A549 (cell line): ENCODE results near the gene TJP3.

Experiments used
- CTCF ChIP-seq: fragments of >200 bp; sonication (Bioruptor Twin); formaldehyde crosslinking; IDR thresholded peaks from 3 replicates; pipeline ENCODE4 v1.5.1; 2016
- EP300 ChIP-seq, 2 experiments: fragments of >200 bp; sonication (Bioruptor Twin); formaldehyde crosslinking; IDR thresholded peaks; 2 replicates in 1 of 2; 3 replicates in 1 of 2; pipeline ENCODE4 v1.6.1; 2016 to 2017
- JUN ChIP-seq, 2 experiments: fragments of >200 bp; sonication (Bioruptor Twin); formaldehyde crosslinking; IDR thresholded peaks; 2 replicates in 1 of 2; 3 replicates in 1 of 2; pipeline ENCODE4 v1.6.1; 2016 to 2017
- JUNB ChIP-seq: fragments of >200 bp; sonication (Bioruptor Twin); formaldehyde crosslinking; IDR thresholded peaks from 2 replicates; pipeline ENCODE4 v1.6.1; 2016
- KDM1A ChIP-seq: fragments of 200-600 bp; sonication (generic); IDR thresholded peaks from 2 replicates; pipeline ENCODE4 v1.6.1; 2016; ENCODE audit warnings: low read depth, mild to moderate bottlenecking
- MAZ ChIP-seq: fragments of 150-350 bp; IDR thresholded peaks from 2 replicates; pipeline ENCODE4 v1.6.1; 2014; ENCODE audit warnings: antibody characterized with exemption, low read depth, low read length, borderline replicate concordance
- POLR2A ChIP-seq: IDR thresholded peaks from 2 replicates; pipeline ENCODE4 v1.6.1; 2012; ENCODE audit warnings: mild to moderate bottlenecking, low read length
- RFX5 ChIP-seq: fragments of 450-650 bp; IDR thresholded peaks from 2 replicates; pipeline ENCODE4 v1.7.1; 2014; ENCODE audit warnings: antibody characterized with exemption, mild to moderate bottlenecking, moderate library complexity
- RNF2 ChIP-seq: fragments of 200-600 bp; sonication (generic); IDR thresholded peaks from 2 replicates; pipeline ENCODE4 v1.6.1; 2016; ENCODE audit warnings: low read depth, mild to moderate bottlenecking, antibody characterized with exemption, moderate library complexity, borderline replicate concordance
- SMC3 ChIP-seq: fragments of >200 bp; sonication (Bioruptor Twin); formaldehyde crosslinking; IDR thresholded peaks from 3 replicates; pipeline ENCODE4 v1.6.1; 2018; ENCODE audit warnings: inconsistent platforms
- USF2 ChIP-seq: fragments of 450-650 bp; IDR thresholded peaks from 2 replicates; pipeline ENCODE4 v1.6.1; 2014; ENCODE audit warnings: antibody characterized with exemption
- TF ChIP-seq, protein P1 (sequence below): fragments of 200-600 bp; sonication (generic); IDR thresholded peaks from 2 replicates; pipeline ENCODE4 v1.6.1; 2016; ENCODE audit warnings: antibody characterized with exemption, mild to moderate bottlenecking, moderate library complexity

- no peak for TF ChIP-seq CTCF
- TF ChIP-seq POLR2A: no peak
- TF ChIP-seq SMC3: no peak
- TF ChIP-seq USF2: no peak
- TF ChIP-seq KDM1A: no peak
- no peak for TF ChIP-seq RNF2
- TF ChIP-seq RFX5: no peak
- TF ChIP-seq, protein P1, sequence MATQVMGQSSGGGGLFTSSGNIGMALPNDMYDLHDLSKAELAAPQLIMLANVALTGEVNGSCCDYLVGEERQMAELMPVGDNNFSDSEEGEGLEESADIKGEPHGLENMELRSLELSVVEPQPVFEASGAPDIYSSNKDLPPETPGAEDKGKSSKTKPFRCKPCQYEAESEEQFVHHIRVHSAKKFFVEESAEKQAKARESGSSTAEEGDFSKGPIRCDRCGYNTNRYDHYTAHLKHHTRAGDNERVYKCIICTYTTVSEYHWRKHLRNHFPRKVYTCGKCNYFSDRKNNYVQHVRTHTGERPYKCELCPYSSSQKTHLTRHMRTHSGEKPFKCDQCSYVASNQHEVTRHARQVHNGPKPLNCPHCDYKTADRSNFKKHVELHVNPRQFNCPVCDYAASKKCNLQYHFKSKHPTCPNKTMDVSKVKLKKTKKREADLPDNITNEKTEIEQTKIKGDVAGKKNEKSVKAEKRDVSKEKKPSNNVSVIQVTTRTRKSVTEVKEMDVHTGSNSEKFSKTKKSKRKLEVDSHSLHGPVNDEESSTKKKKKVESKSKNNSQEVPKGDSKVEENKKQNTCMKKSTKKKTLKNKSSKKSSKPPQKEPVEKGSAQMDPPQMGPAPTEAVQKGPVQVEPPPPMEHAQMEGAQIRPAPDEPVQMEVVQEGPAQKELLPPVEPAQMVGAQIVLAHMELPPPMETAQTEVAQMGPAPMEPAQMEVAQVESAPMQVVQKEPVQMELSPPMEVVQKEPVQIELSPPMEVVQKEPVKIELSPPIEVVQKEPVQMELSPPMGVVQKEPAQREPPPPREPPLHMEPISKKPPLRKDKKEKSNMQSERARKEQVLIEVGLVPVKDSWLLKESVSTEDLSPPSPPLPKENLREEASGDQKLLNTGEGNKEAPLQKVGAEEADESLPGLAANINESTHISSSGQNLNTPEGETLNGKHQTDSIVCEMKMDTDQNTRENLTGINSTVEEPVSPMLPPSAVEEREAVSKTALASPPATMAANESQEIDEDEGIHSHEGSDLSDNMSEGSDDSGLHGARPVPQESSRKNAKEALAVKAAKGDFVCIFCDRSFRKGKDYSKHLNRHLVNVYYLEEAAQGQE: no peak
- TF ChIP-seq EP300 (IDR thresholded peaks at IDR 0.05): no peak
- no peak for TF ChIP-seq JUN (IDR thresholded peaks at IDR 0.05)
- no peak for TF ChIP-seq MAZ
- no peak for TF ChIP-seq JUNB
Measured at GRCh38 chr19:3751236-3751635, 43.1 kb downstream of the TJP3 start.
